ENCODE results near the gene KRT24. TPM values are rescaled to one million over a fixed set of nuclear protein-coding genes. Genes with fewer than 3 reads are reported as not detected.

Gene KRT24
- total RNA-seq, 4 donors from 2014 or later: 0.64 to 13.5 (median 4.9) TPM; not detected in 1

DNA sequence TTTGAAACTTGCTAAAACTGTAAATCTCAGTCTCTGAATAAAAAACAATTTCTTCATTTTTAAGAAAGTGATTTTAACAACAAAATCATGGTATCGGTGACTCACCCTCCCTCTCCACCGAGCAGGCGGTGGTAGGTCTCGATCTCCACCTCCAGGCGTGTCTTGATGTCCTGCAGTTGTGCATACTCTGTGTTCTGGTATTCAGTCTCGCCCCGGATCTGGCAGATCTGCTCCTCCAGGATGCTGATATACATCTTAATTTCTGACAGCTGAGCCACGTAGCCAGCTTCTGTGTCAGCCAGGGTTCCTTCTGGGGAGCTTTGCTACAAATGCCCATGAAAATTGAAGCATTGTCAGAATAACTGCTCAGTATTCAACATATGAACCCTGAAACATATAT, 15.4 kb upstream of the KRT24 start:
- Histone ChIP-seq H3K36me3 (no peaks in the 10 kb centered on the region), H3K4me1 (no peaks in the 10 kb centered on the region), H3K4me3 (no peak overlapping the region), H3K27me3 (peaks cover 6% of the 10 kb centered on the region), H3K27ac (no peak overlapping the region), H3K9me3 (no peaks in the 10 kb centered on the region)
- in situ Hi-C loops (cut with MboI; ENCODE audit: low pct_ligation_motif_present in 1 of 4, low pct_unique_long_range_greater_than_20kb in 1 of 4, low sequenced_read_pairs in 3 of 4): no loop called here
- no peak for DNase-seq
- intact Hi-C loops (cut with DNase I; ENCODE audit: low total_unique reads): no loop called here
- no peak for TF ChIP-seq POLR2A (IDR thresholded peaks at IDR 0.05)
- TF ChIP-seq POLR2AphosphoS5 (IDR thresholded peaks at IDR 0.05): no peak
- TF ChIP-seq EP300 (IDR thresholded peaks at IDR 0.05; ENCODE audit: low read depth): no peak
- TF ChIP-seq, protein P1, sequence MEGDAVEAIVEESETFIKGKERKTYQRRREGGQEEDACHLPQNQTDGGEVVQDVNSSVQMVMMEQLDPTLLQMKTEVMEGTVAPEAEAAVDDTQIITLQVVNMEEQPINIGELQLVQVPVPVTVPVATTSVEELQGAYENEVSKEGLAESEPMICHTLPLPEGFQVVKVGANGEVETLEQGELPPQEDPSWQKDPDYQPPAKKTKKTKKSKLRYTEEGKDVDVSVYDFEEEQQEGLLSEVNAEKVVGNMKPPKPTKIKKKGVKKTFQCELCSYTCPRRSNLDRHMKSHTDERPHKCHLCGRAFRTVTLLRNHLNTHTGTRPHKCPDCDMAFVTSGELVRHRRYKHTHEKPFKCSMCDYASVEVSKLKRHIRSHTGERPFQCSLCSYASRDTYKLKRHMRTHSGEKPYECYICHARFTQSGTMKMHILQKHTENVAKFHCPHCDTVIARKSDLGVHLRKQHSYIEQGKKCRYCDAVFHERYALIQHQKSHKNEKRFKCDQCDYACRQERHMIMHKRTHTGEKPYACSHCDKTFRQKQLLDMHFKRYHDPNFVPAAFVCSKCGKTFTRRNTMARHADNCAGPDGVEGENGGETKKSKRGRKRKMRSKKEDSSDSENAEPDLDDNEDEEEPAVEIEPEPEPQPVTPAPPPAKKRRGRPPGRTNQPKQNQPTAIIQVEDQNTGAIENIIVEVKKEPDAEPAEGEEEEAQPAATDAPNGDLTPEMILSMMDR (IDR thresholded peaks at IDR 0.05): no peak
- WGBS, 2 donors (ENCODE audit: low coverage in 1 of 2): 55 to 65% methylated on average over 3 to 8 of the region's 8 CpGs

DNA sequence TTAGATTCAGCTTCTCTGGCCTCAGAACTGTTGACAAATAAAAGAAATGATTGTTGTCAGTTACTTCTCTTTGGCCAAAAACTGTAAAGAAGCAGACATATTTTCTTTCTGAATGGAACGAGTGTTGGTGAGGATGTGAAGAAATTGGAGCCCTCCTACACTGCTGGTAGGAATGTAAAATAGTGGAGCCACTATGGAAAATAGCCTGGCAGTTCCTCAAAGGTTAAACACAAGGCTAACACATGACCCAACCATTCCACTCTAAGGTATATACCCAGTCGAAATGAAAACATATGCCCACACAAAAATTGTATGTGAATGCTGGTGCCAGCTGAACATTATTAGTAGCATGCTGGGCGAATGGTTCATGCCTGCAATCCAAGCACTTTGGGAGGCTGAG, 14.2 kb upstream of the KRT24 start:
- Histone ChIP-seq H3K4me1 (no peaks in the 10 kb centered on the region), H3K27ac (no peak overlapping the region), H3K36me3 (no peaks in the 10 kb centered on the region), H3K4me3 (no peak overlapping the region), H3K9me3 (no peaks in the 10 kb centered on the region), H3K27me3 (peaks cover 6% of the 10 kb centered on the region)
- intact Hi-C loops (cut with DNase I; ENCODE audit: low total_unique reads) (no loop called here), in situ Hi-C loops (cut with MboI; ENCODE audit: low pct_ligation_motif_present in 1 of 4, low pct_unique_long_range_greater_than_20kb in 1 of 4, low sequenced_read_pairs in 3 of 4) (no loop called here)
- no peak for DNase-seq
- TF ChIP-seq POLR2AphosphoS5 (IDR thresholded peaks at IDR 0.05) (no peak), POLR2A (IDR thresholded peaks at IDR 0.05) (no peak), EP300 (IDR thresholded peaks at IDR 0.05; ENCODE audit: low read depth) (no peak)
- TF ChIP-seq, protein P1 (IDR thresholded peaks at IDR 0.05): no peak
- 64 to 67% methylated on average over 3 of the region's 3 CpGs for WGBS, 2 donors (ENCODE audit: low coverage in 1 of 2)

GRCh38 chr17:40714473-40714872, 10.9 kb upstream of the KRT24 start:
- no peak for DNase-seq
- H3K27me3 ChIP-seq: no peaks in the 10 kb centered on the region
- H3K4me1 ChIP-seq: no peaks in the 10 kb centered on the region
- no peaks in the 10 kb centered on the region for H3K9me3 ChIP-seq
- no peak overlapping the region for H3K27ac ChIP-seq
- intact Hi-C loops (cut with DNase I; ENCODE audit: low total_unique reads) (no loop called here), in situ Hi-C loops (cut with MboI; ENCODE audit: low pct_ligation_motif_present in 1 of 4, low pct_unique_long_range_greater_than_20kb in 1 of 4, low sequenced_read_pairs in 3 of 4) (no loop called here)
- TF ChIP-seq, protein P1 (IDR thresholded peaks at IDR 0.05): no peak
- TF ChIP-seq EP300 (IDR thresholded peaks at IDR 0.05; ENCODE audit: low read depth) (no peak), POLR2AphosphoS5 (IDR thresholded peaks at IDR 0.05) (no peak), POLR2A (IDR thresholded peaks at IDR 0.05) (no peak)
- 52 to 67% methylated on average over 5 to 6 of the region's 6 CpGs for WGBS, 2 donors (ENCODE audit: low coverage in 1 of 2)
- H3K36me3 ChIP-seq: no peaks in the 10 kb centered on the region
- no peak overlapping the region for H3K4me3 ChIP-seq

- no peaks in the 10 kb centered on the region for H3K4me1 ChIP-seq
- no peaks in the 10 kb centered on the region for H3K9me3 ChIP-seq
- DNase-seq: no peak
- TF ChIP-seq POLR2AphosphoS5 (IDR thresholded peaks at IDR 0.05) (no peak), EP300 (IDR thresholded peaks at IDR 0.05; ENCODE audit: low read depth) (no peak), POLR2A (IDR thresholded peaks at IDR 0.05) (no peak)
- TF ChIP-seq, protein P1 (IDR thresholded peaks at IDR 0.05): no peak
- intact Hi-C loops (cut with DNase I; ENCODE audit: low total_unique reads): no loop called here
- 46 to 59% methylated on average over 7 of the region's 7 CpGs for WGBS, 2 donors (ENCODE audit: low coverage in 1 of 2)
- H3K27ac ChIP-seq: no peak overlapping the region
- H3K4me3 ChIP-seq: no peak overlapping the region
- in situ Hi-C loops (cut with MboI; ENCODE audit: low pct_ligation_motif_present in 1 of 4, low pct_unique_long_range_greater_than_20kb in 1 of 4, low sequenced_read_pairs in 3 of 4): no loop called here
- no peaks in the 10 kb centered on the region for H3K36me3 ChIP-seq
- peaks cover 27% of the 10 kb centered on the region for H3K27me3 ChIP-seq
Measured at GRCh38 chr17:40707745-40708144, 4.2 kb upstream of the KRT24 start.

Data from transverse colon (tissue), 4 donors.